NCI-H345 (cell line): ENCODE measurements around the gene TMEM139.
"Not testable (repeated sequence)": the region's sequence is repeated elsewhere in the genome, so short reads cannot be mapped to it uniquely, and the experiment has no call there.

ENCODE experiments used
- DNase-seq: peaks from one replicate; lab custom pipeline; 2025; lab: John Stamatoyannopoulos, UW

TMEM139 gene

GRCh38 chr7:143289421-143289820 is 4.7 kb downstream of the TMEM139 start:
- DNase-seq: no peak

- DNase-seq: not testable (repeated sequence)
Observed at GRCh38 chr7:143289888-143290287, 5.1 kb downstream of the TMEM139 start.

GRCh38 chr7:143290293-143290692 is 5.5 kb downstream of the TMEM139 start:
- no peak for DNase-seq

GRCh38 chr7:143292876-143293275 is 8.1 kb downstream of the TMEM139 start:
- no peak for DNase-seq

GRCh38 chr7:143295870-143296269 is 11.1 kb downstream of the TMEM139 start:
- no peak for DNase-seq

GRCh38 chr7:143296686-143297085 is 11.9 kb downstream of the TMEM139 start:
- DNase-seq: no peak

GRCh38 chr7:143299346-143299745 is 14.6 kb downstream of the TMEM139 start:
- no peak for DNase-seq

GRCh38 chr7:143299840-143300239 is 15.1 kb downstream of the TMEM139 start:
- no peak for DNase-seq

- DNase-seq: no peak
Observed at GRCh38 chr7:143300959-143301935, 16.5 kb downstream of the TMEM139 start.

GRCh38 chr7:143303733-143304132 is 19.0 kb downstream of the TMEM139 start:
- no peak for DNase-seq

GRCh38 chr7:143304938-143305337 is 20.2 kb downstream of the TMEM139 start:
- no peak for DNase-seq

GRCh38 chr7:143305423-143306070 is 20.8 kb downstream of the TMEM139 start:
- DNase-seq: peak; percentile 19

GRCh38 chr7:143308632-143309031 is 23.9 kb downstream of the TMEM139 start:
- DNase-seq: no peak

GRCh38 chr7:143314127-143314526 is 29.4 kb downstream of the TMEM139 start:
- no peak for DNase-seq

GRCh38 chr7:143315776-143316175 is 31.0 kb downstream of the TMEM139 start, which contains the start of gene CLCN1:
TSS of gene CLCN1 (plus strand) at chr7:143316111. CDS start at chr7:143316213, 102 bp downstream.
- DNase-seq: no peak

GRCh38 chr7:143316492-143316891 is 31.7 kb downstream of the TMEM139 start:
- no peak for DNase-seq

GRCh38 chr7:143318661-143319060 is 33.9 kb downstream of the TMEM139 start:
- DNase-seq: no peak

- DNase-seq: no peak
Observed at GRCh38 chr7:143320620-143321019, 35.9 kb downstream of the TMEM139 start.

GRCh38 chr7:143321242-143321641 is 36.5 kb downstream of the TMEM139 start:
- DNase-seq: no peak

- DNase-seq: no peak
Observed at GRCh38 chr7:143321734-143322133, 37.0 kb downstream of the TMEM139 start.

- DNase-seq: no peak
Observed at GRCh38 chr7:143322760-143323633, 38.2 kb downstream of the TMEM139 start.

GRCh38 chr7:143323653-143324052 is 38.9 kb downstream of the TMEM139 start:
- DNase-seq: no peak
